ENCODE measurements around the gene PSMC3IP.

The PSMC3IP gene

GRCh38 chr17:42585353-42585752, 7.8 kb upstream of the PSMC3IP start:
- DNase-seq (ENCODE audit: low spot score), result no peak

- DNase-seq (ENCODE audit: low spot score), result no peak
These were observed 7.4 kb upstream of the PSMC3IP start for GRCh38 chr17:42584880-42585279.

- DNase-seq (ENCODE audit: low spot score), result no peak
These were observed 4.3 kb upstream of the PSMC3IP start for GRCh38 chr17:42581744-42582270.

DNA sequence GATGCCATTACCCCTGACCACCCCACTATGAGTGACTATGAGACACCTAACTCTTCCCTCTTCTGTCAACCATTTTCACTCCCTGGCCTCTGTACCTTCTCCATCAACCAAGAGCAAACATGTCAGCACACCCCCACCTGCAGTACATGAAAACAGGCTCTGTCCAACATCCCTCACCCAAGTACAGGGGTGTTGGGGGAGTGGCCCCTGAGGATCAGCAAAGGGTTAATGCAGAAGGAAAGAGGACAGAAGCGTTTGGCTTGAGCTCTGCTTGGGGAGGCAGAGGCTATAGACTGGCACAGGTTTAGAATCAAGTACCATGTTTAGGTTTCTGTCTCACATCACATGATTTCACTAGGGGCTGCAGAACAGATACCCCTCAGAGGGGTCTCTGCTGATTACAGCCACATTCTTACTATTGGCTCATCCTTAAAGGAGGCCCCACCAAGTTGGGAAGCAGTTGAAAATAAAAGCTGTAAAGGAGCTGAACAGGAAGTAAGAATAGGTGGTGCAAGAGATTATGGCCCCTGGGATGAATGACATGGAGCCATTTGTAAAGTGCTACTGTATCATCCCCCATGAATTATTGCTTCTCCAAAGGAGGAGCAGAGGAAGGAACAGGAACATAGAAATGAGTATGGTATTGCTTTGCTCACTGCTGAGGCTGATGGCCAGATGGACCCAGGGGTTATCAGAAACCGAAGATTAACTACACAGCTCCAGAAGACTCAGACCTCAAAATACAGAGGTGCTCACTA, 2.4 kb upstream of the PSMC3IP start:
- DNase-seq (ENCODE audit: low spot score), result no peak

GRCh38 chr17:42578282-42578869, 847 bp upstream of the PSMC3IP start:
- peak; percentile 88 for DNase-seq (ENCODE audit: low spot score)

DNA sequence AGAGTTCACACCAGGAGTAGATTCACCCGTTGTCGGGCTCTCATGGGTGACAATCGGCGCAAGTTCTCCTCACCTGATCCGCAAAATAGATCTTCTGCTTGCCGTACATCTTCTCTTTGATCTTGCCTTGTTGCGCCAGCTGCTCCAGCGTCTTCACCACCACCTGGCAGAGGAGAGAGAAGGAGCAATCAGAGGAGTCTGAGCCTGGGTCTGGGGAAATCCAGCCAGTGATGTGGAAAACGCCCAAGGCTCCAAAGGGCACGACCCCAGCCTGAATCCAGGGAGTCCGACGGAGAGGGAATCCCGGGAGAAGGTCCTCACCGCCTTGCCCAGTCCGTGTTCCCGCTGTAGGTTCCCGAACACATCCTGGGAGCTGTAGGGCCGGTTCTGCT, 393 bp downstream of the PSMC3IP start:
- DNase-seq (ENCODE audit: low spot score), result no peak

- DNase-seq (ENCODE audit: low spot score), result no peak
These were observed 3.1 kb downstream of the PSMC3IP start for GRCh38 chr17:42574463-42574862.

- no peak for DNase-seq (ENCODE audit: low spot score)
These were observed 4.4 kb downstream of the PSMC3IP start for GRCh38 chr17:42573095-42573494.

GRCh38 chr17:42571435-42572225, 5.9 kb downstream of the PSMC3IP start:
- no peak for DNase-seq (ENCODE audit: low spot score)

DNA sequence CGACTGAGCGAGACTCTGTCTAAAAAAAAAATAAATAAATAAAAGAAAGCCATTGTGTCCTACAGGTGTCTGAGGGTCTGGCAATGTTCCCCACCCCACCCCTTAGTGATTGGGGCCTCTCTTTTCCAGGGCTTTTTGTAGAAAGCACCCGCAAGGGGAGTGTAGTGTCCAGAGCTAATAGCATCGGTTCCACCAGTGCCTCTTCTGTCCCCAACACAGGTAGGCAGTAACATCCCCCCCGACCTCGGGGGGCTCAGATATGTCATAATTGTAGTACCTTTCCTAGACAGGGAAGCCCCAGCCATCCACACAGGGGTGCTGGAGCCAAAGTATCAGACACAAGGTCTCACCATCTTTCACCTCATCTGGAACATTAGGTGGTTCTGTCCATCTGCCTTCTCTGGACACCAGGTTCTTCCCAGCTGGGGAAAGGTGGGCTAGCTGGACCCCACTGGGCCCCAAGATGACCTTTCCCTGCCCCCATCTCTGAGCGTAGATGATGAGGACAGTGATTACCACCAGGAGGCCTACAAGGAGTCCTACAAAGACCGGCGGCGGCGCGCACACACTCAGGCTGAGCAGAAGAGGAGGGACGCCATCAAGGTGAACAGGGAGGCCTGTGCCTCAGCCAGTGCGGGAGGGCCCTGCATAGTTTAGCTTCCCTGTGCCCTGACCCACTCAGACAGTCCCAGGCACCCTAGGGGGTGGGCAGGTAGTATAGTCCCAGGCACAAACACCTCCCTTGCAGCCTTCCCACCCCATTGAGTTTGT, 9.0 kb downstream of the PSMC3IP start:
- no peak for DNase-seq (ENCODE audit: low spot score)

GRCh38 chr17:42566883-42567573, 10.5 kb downstream of the PSMC3IP start, which contains the start of gene MLX:
Gene MLX, plus strand, starts transcription at chr17:42567100. Its CDS starts 25 bp downstream, at chr17:42567125.
- DNase-seq (ENCODE audit: low spot score), result peak; percentile 94

DNA sequence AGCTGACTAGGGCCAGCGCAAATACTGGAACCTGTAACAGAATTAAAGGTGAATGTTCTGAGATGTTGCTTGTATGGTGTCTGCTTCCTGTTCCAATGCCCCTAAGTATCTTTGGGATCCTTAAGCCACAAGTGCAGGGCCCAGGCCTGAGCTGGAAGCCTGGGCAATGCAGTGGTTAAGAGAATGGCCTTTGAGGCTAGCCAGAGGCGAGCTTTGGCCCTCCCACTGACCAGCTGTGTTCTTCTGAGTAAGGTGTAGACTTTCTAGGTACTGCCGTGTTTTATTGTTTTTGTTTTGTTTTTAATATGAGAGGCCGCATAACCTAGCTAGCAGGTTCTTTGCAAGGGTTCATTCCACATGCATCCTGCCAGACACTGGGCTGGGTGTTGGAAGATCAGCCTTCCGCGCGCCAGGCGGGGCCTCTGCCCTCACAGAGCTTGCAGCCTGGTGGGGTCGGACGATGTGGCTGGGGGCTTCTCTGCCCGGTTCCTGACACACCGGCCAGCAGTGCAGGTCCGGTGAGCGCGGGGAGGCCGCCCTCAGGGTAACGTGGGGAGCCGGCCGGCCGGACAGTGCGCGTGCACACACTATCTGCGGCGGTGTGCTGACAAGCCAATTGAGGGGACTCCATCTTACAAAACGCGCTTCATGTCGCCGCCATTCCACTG, 11.2 kb downstream of the PSMC3IP start:
- DNase-seq (ENCODE audit: low spot score), result no peak

- no peak for DNase-seq (ENCODE audit: low spot score)
These were observed 11.9 kb downstream of the PSMC3IP start for GRCh38 chr17:42565523-42566214.

DNA sequence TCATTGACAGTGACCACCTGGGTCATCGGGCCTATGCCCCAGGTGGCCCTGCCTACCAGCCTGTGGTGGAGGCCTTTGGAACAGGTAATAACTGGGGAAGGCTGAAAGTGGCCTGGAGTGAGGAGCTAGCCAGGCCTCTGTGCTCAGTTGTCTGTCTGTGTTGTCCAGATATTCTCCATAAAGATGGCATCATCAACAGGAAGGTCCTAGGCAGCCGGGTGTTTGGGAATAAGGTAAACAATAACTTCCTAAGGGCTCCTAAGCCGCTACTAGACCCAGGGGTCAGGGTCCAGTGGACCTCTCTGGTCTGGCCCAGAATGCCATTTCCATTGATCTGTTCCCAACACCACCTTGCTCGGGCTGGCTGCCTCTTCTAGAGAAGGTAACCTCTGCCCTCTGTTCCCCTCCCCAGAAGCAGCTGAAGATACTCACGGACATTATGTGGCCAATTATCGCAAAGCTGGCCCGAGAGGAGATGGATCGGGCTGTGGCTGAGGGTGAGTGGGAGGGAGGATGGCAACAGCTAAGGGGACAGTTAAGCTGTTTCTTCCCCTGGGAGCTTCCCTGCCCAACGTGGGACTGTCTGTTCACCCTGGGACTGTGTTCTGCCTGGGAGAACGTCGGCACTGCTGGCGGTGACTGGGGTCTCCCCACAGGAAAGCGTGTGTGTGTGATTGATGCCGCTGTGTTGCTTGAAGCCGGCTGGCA, 12.6 kb downstream of the PSMC3IP start:
- DNase-seq (ENCODE audit: low spot score), result no peak

- no peak for DNase-seq (ENCODE audit: low spot score)
These were observed 13.6 kb downstream of the PSMC3IP start for GRCh38 chr17:42563950-42564349.

GRCh38 chr17:42563543-42563942, 14.0 kb downstream of the PSMC3IP start:
- peak; percentile 45 for DNase-seq (ENCODE audit: low spot score)

- peak; percentile 68 for DNase-seq (ENCODE audit: low spot score)
These were observed 14.4 kb downstream of the PSMC3IP start for GRCh38 chr17:42563143-42563509.

GRCh38 chr17:42562388-42563142, 15.0 kb downstream of the PSMC3IP start:
- peak; percentile 68 for DNase-seq (ENCODE audit: low spot score)

GRCh38 chr17:42561897-42562387, 15.6 kb downstream of the PSMC3IP start, which contains the start of gene COASY:
Gene COASY, plus strand, starts transcription at chr17:42562148. Its CDS starts 475 bp downstream, at chr17:42562623.
- DNase-seq (ENCODE audit: low spot score), result peak; percentile 96

Measured in RKO (cell line).